OCI-LY1 (cell line): Measurements from ENCODE around the gene PAPOLB.

Experiments
- H2AFZ ChIP-seq: fragments of 200-600 bp; sonication (generic), shearing (Covaris generic); 2 replicates; pipeline ENCODE4 v1.6.0; 2014; ENCODE audit warnings: antibody characterized with exemption, mild to moderate bottlenecking, low read length
- H3F3A ChIP-seq: fragments of 200-600 bp; sonication (generic), shearing (Covaris generic); 2 replicates; pipeline ENCODE4 v1.6.0; 2014; ENCODE audit warnings: mild to moderate bottlenecking, antibody characterized with exemption, low read length, moderate library complexity; ENCODE audit not compliant: insufficient read depth
- H3K27ac ChIP-seq: fragments of 200-600 bp; sonication (generic); 2 replicates; pipeline ENCODE4 v1.5.1; 2014; ENCODE audit warnings: low read length, mixed run types, mild to moderate bottlenecking, low read depth; ENCODE audit not compliant: poor library complexity, severe bottlenecking
- H3K27me3 ChIP-seq: fragments of 200-600 bp; sonication (generic); 2 replicates; pipeline ENCODE4 v1.6.0; 2014; ENCODE audit warnings: antibody characterized with exemption, mild to moderate bottlenecking, low read length, moderate library complexity; ENCODE audit not compliant: insufficient read depth
- H3K36me3 ChIP-seq: fragments of 200-600 bp; sonication (generic); 2 replicates; pipeline ENCODE4 v1.6.1; 2014; ENCODE audit warnings: mild to moderate bottlenecking, antibody characterized with exemption, low read length, moderate library complexity, mixed read lengths; ENCODE audit not compliant: insufficient read depth
- H3K4me1 ChIP-seq: fragments of 200-600 bp; sonication (generic); 2 replicates; pipeline ENCODE4 v1.5.1; 2014; ENCODE audit warnings: mild to moderate bottlenecking, low read length, moderate library complexity; ENCODE audit not compliant: insufficient read depth, severe bottlenecking
- H3K4me2 ChIP-seq: fragments of 200-600 bp; sonication (generic), shearing (Covaris generic); 2 replicates; pipeline ENCODE4 v1.6.1; 2014; ENCODE audit warnings: low read length
- H3K4me3 ChIP-seq: fragments of 200-600 bp; sonication (generic); 2 replicates; pipeline ENCODE4 v1.5.1; 2014; ENCODE audit warnings: low read length, low read depth, mild to moderate bottlenecking, mixed read lengths; ENCODE audit not compliant: poor library complexity, severe bottlenecking
- H3K79me2 ChIP-seq: fragments of 200-600 bp; shearing (Covaris generic); 2 replicates; pipeline ENCODE4 v1.6.1; 2016; ENCODE audit warnings: mixed run types, low read length, mixed read lengths; ENCODE audit not compliant: insufficient read depth
- H3K9ac ChIP-seq: fragments of 200-600 bp; sonication (generic), shearing (Covaris generic); 2 replicates; pipeline ENCODE4 v1.6.1; 2014; ENCODE audit warnings: mild to moderate bottlenecking, low read length, mixed read lengths
- H3K9me2 ChIP-seq: fragments of 200-600 bp; sonication (generic), shearing (Covaris generic); 2 replicates; pipeline ENCODE4 v1.6.1; 2014; ENCODE audit warnings: low read depth, mild to moderate bottlenecking, low read length, mixed read lengths
- H3K9me3 ChIP-seq: fragments of 200-600 bp; shearing (Covaris generic); 2 replicates; pipeline ENCODE4 v1.6.1; 2014; ENCODE audit warnings: low read length, mixed read lengths
- H4K20me1 ChIP-seq: fragments of 200-600 bp; sonication (generic), shearing (Covaris generic); 2 replicates; pipeline ENCODE4 v1.6.0; 2016; ENCODE audit warnings: mild to moderate bottlenecking, low read length; ENCODE audit not compliant: insufficient read depth
- CTCF ChIP-seq: fragments of 200-600 bp; sonication (generic), shearing (Covaris generic); IDR thresholded peaks from 2 replicates; pipeline ENCODE4 v1.5.1; 2017; ENCODE audit warnings: mild to moderate bottlenecking, antibody characterized with exemption, low read length, moderate library complexity, mixed read lengths
- EZH2 ChIP-seq: fragments of 200-600 bp; sonication (generic), shearing (Covaris generic); IDR thresholded peaks from 2 replicates; pipeline ENCODE4 v1.8.0; 2017; ENCODE audit warnings: borderline replicate concordance, mixed run types, mild to moderate bottlenecking, antibody characterized with exemption, low read length, moderate library complexity, mixed read lengths

Gene PAPOLB

GRCh38 chr7:4816419-4817080, 45.3 kb downstream of the PAPOLB start:
- Histone ChIP-seq H3K9me2 (no peaks in the 10 kb centered on the region), H2AFZ (no peak overlapping the region), H3K9ac (no peak overlapping the region), H3K4me2 (no peak overlapping the region), H3K79me2 (no peaks in the 10 kb centered on the region), H4K20me1 (no peaks in the 10 kb centered on the region), H3K4me3 (no peak overlapping the region), H3K4me1 (no peaks in the 10 kb centered on the region), H3K27ac (no peak overlapping the region), H3K36me3 (no peaks in the 10 kb centered on the region), H3K9me3 (no peaks in the 10 kb centered on the region), H3K27me3 (peaks cover 4% of the 10 kb centered on the region; the same call in 1 of the 2 replicates), H3F3A (no peaks in the 10 kb centered on the region)
- TF ChIP-seq EZH2 = no peak
- TF ChIP-seq CTCF = no peak

- Histone ChIP-seq H3K79me2 (no peaks in the 10 kb centered on the region), H3K27me3 (peaks cover 4% of the 10 kb centered on the region; the same call in 1 of the 2 replicates), H3K9me3 (no peaks in the 10 kb centered on the region), H3K36me3 (no peaks in the 10 kb centered on the region), H3K27ac (no peak overlapping the region), H3K4me3 (no peak overlapping the region), H3K9ac (no peak overlapping the region), H4K20me1 (no peaks in the 10 kb centered on the region), H3K9me2 (no peaks in the 10 kb centered on the region), H3F3A (no peaks in the 10 kb centered on the region), H3K4me2 (no peak overlapping the region), H3K4me1 (no peaks in the 10 kb centered on the region), H2AFZ (no peak overlapping the region)
- TF ChIP-seq CTCF (peak; percentile 23; the same call in 1 of the 2 replicates), EZH2 (no peak)
Observed at GRCh38 chr7:4815609-4816418, 46.0 kb downstream of the PAPOLB start.

- no peak overlapping the region for H3K27ac ChIP-seq
- no peaks in the 10 kb centered on the region for H3K4me1 ChIP-seq
- no peak overlapping the region for H2AFZ ChIP-seq
- TF ChIP-seq CTCF = no peak
- no peaks in the 10 kb centered on the region for H3K79me2 ChIP-seq
- H3K9ac ChIP-seq = no peak overlapping the region
- no peaks in the 10 kb centered on the region for H3F3A ChIP-seq
- no peaks in the 10 kb centered on the region for H4K20me1 ChIP-seq
- no peak overlapping the region for H3K4me2 ChIP-seq
- H3K9me2 ChIP-seq = no peaks in the 10 kb centered on the region
- no peak overlapping the region for H3K4me3 ChIP-seq
- no peaks in the 10 kb centered on the region for H3K36me3 ChIP-seq
- peaks cover 4% of the 10 kb centered on the region; the same call in 1 of the 2 replicates for H3K27me3 ChIP-seq
- no peaks in the 10 kb centered on the region for H3K9me3 ChIP-seq
Observed at GRCh38 chr7:4815121-4815520, 46.7 kb downstream of the PAPOLB start.
